ENCODE measurements around the gene PAX6. TPM values are rescaled to one million over a fixed set of nuclear protein-coding genes. Genes with fewer than 3 reads are reported as not detected.

The PAX6 gene
- total and polyA plus RNA-seq, 2 of the 13 experiments (the other 11 are each of a cell fraction or from before 2014, with no cell fraction given) = 0.15 to 1.1 TPM

DNA sequence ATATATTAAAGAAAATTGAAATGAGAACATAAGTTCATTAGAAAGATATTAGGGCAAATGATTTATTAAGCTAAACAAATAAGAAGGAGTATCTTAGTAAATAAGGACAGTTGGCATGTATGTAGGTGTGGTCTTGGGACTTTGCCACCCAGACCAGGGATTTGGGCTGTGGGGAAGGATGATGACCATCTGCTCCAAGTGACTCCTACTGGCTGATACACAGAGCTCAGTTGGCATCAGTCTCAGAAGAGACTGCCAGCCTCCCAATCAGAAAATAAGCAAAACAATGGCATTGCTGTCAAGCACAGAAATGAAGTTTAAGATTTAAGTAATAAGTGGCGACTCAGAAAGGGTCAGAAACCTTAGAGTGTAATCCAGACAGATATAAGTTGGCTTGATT is 49.5 kb downstream of the PAX6 start (continued):
- TF ChIP-seq TARDBP (CRISPR knock-in tag; IDR thresholded peaks at IDR 0.05) (no peak), ATRX (CRISPR knock-in tag; IDR thresholded peaks at IDR 0.05; ENCODE audit: borderline replicate concordance) (no peak), POGZ (CRISPR knock-in tag; IDR thresholded peaks at IDR 0.05) (no peak), NR3C1 (CRISPR knock-in tag; IDR thresholded peaks at IDR 0.05) (no peak)
- TF ChIP-seq, protein P1, sequence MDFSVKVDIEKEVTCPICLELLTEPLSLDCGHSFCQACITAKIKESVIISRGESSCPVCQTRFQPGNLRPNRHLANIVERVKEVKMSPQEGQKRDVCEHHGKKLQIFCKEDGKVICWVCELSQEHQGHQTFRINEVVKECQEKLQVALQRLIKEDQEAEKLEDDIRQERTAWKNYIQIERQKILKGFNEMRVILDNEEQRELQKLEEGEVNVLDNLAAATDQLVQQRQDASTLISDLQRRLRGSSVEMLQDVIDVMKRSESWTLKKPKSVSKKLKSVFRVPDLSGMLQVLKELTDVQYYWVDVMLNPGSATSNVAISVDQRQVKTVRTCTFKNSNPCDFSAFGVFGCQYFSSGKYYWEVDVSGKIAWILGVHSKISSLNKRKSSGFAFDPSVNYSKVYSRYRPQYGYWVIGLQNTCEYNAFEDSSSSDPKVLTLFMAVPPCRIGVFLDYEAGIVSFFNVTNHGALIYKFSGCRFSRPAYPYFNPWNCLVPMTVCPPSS (IDR thresholded peaks at IDR 0.05) = no peak

DNA sequence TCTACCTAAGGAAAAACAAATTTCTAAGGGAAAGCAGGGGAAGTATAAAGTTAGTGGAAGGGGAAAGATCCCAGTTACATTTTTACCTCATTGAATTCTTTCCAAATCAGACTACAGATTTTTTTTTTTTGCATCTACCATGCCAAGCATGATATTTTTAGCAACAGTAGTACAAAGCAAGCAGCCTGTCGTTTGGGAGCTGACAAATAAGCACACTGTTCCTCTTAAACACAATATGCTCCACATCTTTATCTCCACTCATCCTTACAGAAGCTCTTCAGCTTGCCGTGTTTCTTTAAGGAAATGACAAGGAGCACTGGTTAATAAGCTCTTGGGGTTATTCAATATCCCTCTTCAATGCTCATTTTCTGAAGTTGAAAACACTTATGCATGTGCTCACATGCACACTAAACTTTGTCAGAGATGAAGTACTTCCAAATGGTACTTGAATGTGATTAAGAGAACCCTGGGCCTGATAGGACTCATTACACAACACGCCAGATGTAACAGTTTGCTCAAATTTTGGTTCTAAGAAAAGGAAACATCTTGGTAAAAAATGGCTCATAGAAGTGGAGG is 53.8 kb downstream of the PAX6 start:
- BruUV-seq (replicated peaks) = no TSS peak
- Histone ChIP-seq H3K4me2 (ENCODE audit: low read depth, low read length) (no peak overlapping the region), H3K9me3 (ENCODE audit: low read length) (no peaks in the 10 kb centered on the region), H3K4me1 (ENCODE audit: insufficient read depth, low read length) (no peaks in the 10 kb centered on the region), H2AFZ (ENCODE audit: low read length) (no peak overlapping the region), H3K4me3 (replicated peaks in 1 of 3; ENCODE audit: insufficient read depth in 1 of 3, low read depth in 2 of 3, low read length in 3 of 3) (no peak overlapping the region), H3K79me2 (ENCODE audit: insufficient read depth, low read length) (no peaks in the 10 kb centered on the region), H3K36me3 (replicated peaks in 1 of 2; ENCODE audit: control insufficient read depth in 1 of 2, insufficient read depth in 2 of 2, low read length in 2 of 2) (no peaks in the 10 kb centered on the region), H3K9ac (ENCODE audit: insufficient read depth, low read depth, low read length) (no peak overlapping the region), H4K20me1 (ENCODE audit: insufficient read depth, low read length) (no peaks in the 10 kb centered on the region), H3K27ac (ENCODE audit: extremely low read length, insufficient read depth, low read length) (no peak overlapping the region), H3K27me3 (ENCODE audit: control insufficient read depth in 1 of 2, insufficient read depth in 2 of 2, low read length in 2 of 2) (no peaks in the 10 kb centered on the region)
- ATAC-seq (no peak), FAIRE-seq (no peak), DNase-seq (ENCODE audit: low spot score) (no peak)
- intact Hi-C loops (cut with micrococcal nuclease; ENCODE audit: unreplicated experiment) = no loop called here
- ChIA-PET CTCF (ENCODE audit: low intra/inter-chr PET ratio, low total read pairs) (no interaction called here), POLR2A (no interaction called here)
- in situ Hi-C loops (cut with HindIII; ENCODE audit: extremely low pct_ligation_motif_present, low pct_unique_long_range_greater_than_20kb) = no loop called here
- WGBS (ENCODE audit: low lambda C conversion rate) = 73% methylated on average over 3 of the region's 3 CpGs
- no peak for TF ChIP-seq GABPB1 (CRISPR knock-in tag; IDR thresholded peaks at IDR 0.05)
- no peak for TF ChIP-seq ZNF878 (CRISPR knock-in tag; IDR thresholded peaks at IDR 0.05)
- no peak for TF ChIP-seq ZNF652 (CRISPR knock-in tag; IDR thresholded peaks at IDR 0.05; ENCODE audit: borderline replicate concordance, low read depth)
- TF ChIP-seq ZNF766 (CRISPR knock-in tag; IDR thresholded peaks at IDR 0.05; ENCODE audit: borderline replicate concordance) = no peak
- TF ChIP-seq KLF12 (CRISPR knock-in tag; IDR thresholded peaks at IDR 0.05; ENCODE audit: borderline replicate concordance) = no peak
- TF ChIP-seq HOXA5 (CRISPR knock-in tag; IDR thresholded peaks at IDR 0.05) = no peak
- TF ChIP-seq ZNF782 (CRISPR knock-in tag; IDR thresholded peaks at IDR 0.05; ENCODE audit: borderline replicate concordance) = no peak
- no peak for TF ChIP-seq ZNF430 (CRISPR knock-in tag; IDR thresholded peaks at IDR 0.05)
- no peak for TF ChIP-seq ZSCAN22 (CRISPR knock-in tag; IDR thresholded peaks at IDR 0.05)
- no peak for TF ChIP-seq ZNF703 (CRISPR knock-in tag; IDR thresholded peaks at IDR 0.05; ENCODE audit: borderline replicate concordance)
- TF ChIP-seq DMAP1 (CRISPR knock-in tag; IDR thresholded peaks at IDR 0.05) = no peak
- TF ChIP-seq ZBTB8A (CRISPR knock-in tag; IDR thresholded peaks at IDR 0.05; ENCODE audit: borderline replicate concordance, low read depth) = no peak
- TF ChIP-seq PHF8 (CRISPR knock-in tag; IDR thresholded peaks at IDR 0.05) = no peak
- no peak for TF ChIP-seq ARHGAP35 (CRISPR knock-in tag; IDR thresholded peaks at IDR 0.05; ENCODE audit: borderline replicate concordance)
- no peak for TF ChIP-seq RARG (CRISPR knock-in tag; IDR thresholded peaks at IDR 0.05; ENCODE audit: low read depth)
- TF ChIP-seq, protein P2, sequence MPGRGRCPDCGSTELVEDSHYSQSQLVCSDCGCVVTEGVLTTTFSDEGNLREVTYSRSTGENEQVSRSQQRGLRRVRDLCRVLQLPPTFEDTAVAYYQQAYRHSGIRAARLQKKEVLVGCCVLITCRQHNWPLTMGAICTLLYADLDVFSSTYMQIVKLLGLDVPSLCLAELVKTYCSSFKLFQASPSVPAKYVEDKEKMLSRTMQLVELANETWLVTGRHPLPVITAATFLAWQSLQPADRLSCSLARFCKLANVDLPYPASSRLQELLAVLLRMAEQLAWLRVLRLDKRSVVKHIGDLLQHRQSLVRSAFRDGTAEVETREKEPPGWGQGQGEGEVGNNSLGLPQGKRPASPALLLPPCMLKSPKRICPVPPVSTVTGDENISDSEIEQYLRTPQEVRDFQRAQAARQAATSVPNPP (CRISPR knock-in tag; IDR thresholded peaks at IDR 0.05) = no peak
